HepG2 (cell line): ENCODE data around the gene SENP5. TPM values are rescaled to one million over a fixed set of nuclear protein-coding genes. Genes with fewer than 3 reads are reported as not detected.

Experiments used
- DMAP1 ChIP-seq: IDR thresholded peaks from 2 replicates; pipeline ENCODE4 v1.6.1; 2016
- E2F5 ChIP-seq: sonication (generic); formaldehyde crosslinking; conservative IDR thresholded peaks from 2 replicates; pipeline ENCODE4 v1.4.0; 2020; ENCODE audit warnings: missing genetic modification reagents
- EP300 ChIP-seq, 3 experiments: sonication (generic) in 1 of 3; formaldehyde crosslinking in 1 of 3; IDR thresholded peaks; 2 replicates each; pipeline versions ENCODE4 v1.5.1 to v1.6.1; 2011 to 2020; ENCODE audit warnings: low read depth in 2 of 3, low read length in 2 of 3, borderline replicate concordance in 1 of 3, improper control_type of control experiment in 1 of 3, mild to moderate bottlenecking in 1 of 3, missing genetic modification reagents in 1 of 3, moderate library complexity in 1 of 3
- EZH2 ChIP-seq: conservative IDR thresholded peaks from 2 replicates; pipeline ENCODE4 v1.6.1; 2012; ENCODE audit warnings: mild to moderate bottlenecking, low read depth, low read length, moderate library complexity
- GTF3A ChIP-seq: sonication (generic); formaldehyde crosslinking; conservative IDR thresholded peaks from 2 replicates; pipeline ENCODE4 v1.4.0; 2020; ENCODE audit warnings: mild to moderate bottlenecking, missing genetic modification reagents
- HCFC1 ChIP-seq: fragments of 150-350 bp; IDR thresholded peaks from 2 replicates; pipeline ENCODE4 v1.6.1; 2014; ENCODE audit warnings: low read depth, low read length
- HNF4A ChIP-seq: sonication (generic); formaldehyde crosslinking; IDR thresholded peaks from 2 replicates; pipeline ENCODE4 v1.4.0; 2020; ENCODE audit warnings: missing genetic modification reagents
- IRF2 ChIP-seq: IDR thresholded peaks from 2 replicates; pipeline ENCODE4 v1.6.1; 2018; ENCODE audit warnings: missing genetic modification reagents, missing compliant biosample characterization
- MED8 ChIP-seq: sonication (generic); formaldehyde crosslinking; IDR thresholded peaks from 2 replicates; pipeline ENCODE4 v1.8.1; 2023; ENCODE audit warnings: mild to moderate bottlenecking, missing genetic modification reagents; ENCODE audit not compliant: insufficient replicate concordance
- MEF2D ChIP-seq: sonication (generic); formaldehyde crosslinking; IDR thresholded peaks from 2 replicates; pipeline ENCODE4 v1.5.1; 2020; ENCODE audit warnings: mild to moderate bottlenecking, missing genetic modification reagents
- NFE2 ChIP-seq: sonication (generic); formaldehyde crosslinking; IDR thresholded peaks from 2 replicates; pipeline ENCODE4 v1.4.0; 2020; ENCODE audit warnings: missing genetic modification reagents
- NFYB ChIP-seq: sonication (generic); formaldehyde crosslinking; IDR thresholded peaks from 2 replicates; pipeline ENCODE4 v1.4.0; 2020; ENCODE audit warnings: missing genetic modification reagents
- RXRB ChIP-seq: IDR thresholded peaks from 2 replicates; pipeline ENCODE4 v1.6.1; 2016; ENCODE audit warnings: borderline replicate concordance, missing genetic modification reagents, missing compliant biosample characterization
- SALL2 ChIP-seq: sonication (generic); formaldehyde crosslinking; IDR thresholded peaks from 2 replicates; pipeline ENCODE4 v1.8.1; 2023; ENCODE audit warnings: mild to moderate bottlenecking, missing genetic modification reagents, inconsistent platforms
- SOX13 ChIP-seq, 3 experiments: fragments of 450-650 bp in 1 of 3; sonication (generic) in 1 of 3; formaldehyde crosslinking in 1 of 3; IDR thresholded peaks in 2 of 3; conservative IDR thresholded peaks in 1 of 3; 2 replicates each; pipeline versions ENCODE4 v1.5.0 to v1.6.1; 2016 to 2020; ENCODE audit warnings: antibody characterized with exemption in 1 of 3, mild to moderate bottlenecking in 1 of 3, missing compliant biosample characterization in 1 of 3, missing genetic modification reagents in 1 of 3, moderate library complexity in 1 of 3
- SP5 ChIP-seq: IDR thresholded peaks from 2 replicates; pipeline ENCODE4 v1.6.1; 2016; ENCODE audit warnings: low read depth, borderline replicate concordance
- ZBTB38 ChIP-seq: sonication (generic); formaldehyde crosslinking; IDR thresholded peaks from 2 replicates; pipeline ENCODE4 v1.5.1; 2020; ENCODE audit warnings: mild to moderate bottlenecking, missing genetic modification reagents
- ZFP36L2 ChIP-seq: sonication (generic); formaldehyde crosslinking; IDR thresholded peaks from 2 replicates; pipeline ENCODE4 v1.4.0; 2020; ENCODE audit warnings: missing genetic modification reagents
- ZNF296 ChIP-seq: sonication (generic); formaldehyde crosslinking; conservative IDR thresholded peaks from 2 replicates; pipeline ENCODE4 v1.5.0; 2020; ENCODE audit warnings: mild to moderate bottlenecking, missing genetic modification reagents
- ZNF3 ChIP-seq: IDR thresholded peaks from 2 replicates; pipeline ENCODE4 v1.7.0; 2017; ENCODE audit warnings: inconsistent platforms
- ZNF329 ChIP-seq: sonication (generic); formaldehyde crosslinking; IDR thresholded peaks from 2 replicates; pipeline ENCODE4 v1.9.0; 2021; ENCODE audit warnings: low read depth, mild to moderate bottlenecking, missing genetic modification reagents
- ZNF367 ChIP-seq: sonication (generic); formaldehyde crosslinking; IDR thresholded peaks from 2 replicates; pipeline ENCODE4 v1.4.0; 2020; ENCODE audit warnings: missing genetic modification reagents, borderline replicate concordance
- ZNF431 ChIP-seq: sonication (generic); formaldehyde crosslinking; IDR thresholded peaks from 2 replicates; pipeline ENCODE4 v1.9.0; 2022; ENCODE audit warnings: missing genetic modification reagents, low read depth, mild to moderate bottlenecking, borderline replicate concordance
- ZNF549 ChIP-seq: sonication (generic); formaldehyde crosslinking; IDR thresholded peaks from 2 replicates; pipeline ENCODE4 v1.5.0; 2020; ENCODE audit warnings: missing genetic modification reagents
- ZNF652 ChIP-seq: IDR thresholded peaks from 2 replicates; pipeline ENCODE4 v1.6.1; 2016; ENCODE audit warnings: low read depth, borderline replicate concordance
- polyA plus RNA-seq, 8 experiments: library from polyadenylated mRNA; depleted of rRNA in 3 of 8; stranded (reverse) in 7 of 8; unstranded in 1 of 8; fragments of >200 nt; fragmentation: Illumina TruSeq in 4 of 8; extraction: Trizol in 4 of 8; gene quantifications; 2 replicates each; pipeline versions ENCODE4 v1.2.1 to v1.2.3, GENCODE V29; 2011 to 2016; ENCODE audit warnings: low read depth in 4 of 8, missing spikeins in 1 of 8, mixed read lengths in 1 of 8; ENCODE audit not compliant: insufficient read depth in 1 of 8
- total RNA-seq, 5 experiments: library from RNA; depleted of rRNA; stranded (reverse); fragments of >200 nt; fragmentation: Illumina TruSeq; extraction: Trizol; gene quantifications; 2 replicates each; pipeline ENCODE4 v1.2.3, GENCODE V29; 2016; ENCODE audit warnings: low read depth in 1 of 5
- TF ChIP-seq, protein P1 (sequence below): IDR thresholded peaks from 2 replicates; pipeline ENCODE4 v1.6.1; 2016; ENCODE audit warnings: low read depth
- TF ChIP-seq, protein P2 (sequence below): sonication (generic); formaldehyde crosslinking; IDR thresholded peaks from 2 replicates; pipeline ENCODE4 v1.5.0; 2020; ENCODE audit warnings: mild to moderate bottlenecking, low read depth, missing genetic modification reagents, borderline replicate concordance

The SENP5 gene
- total and polyA plus RNA-seq, 2 of the 13 experiments (the other 11 are each of a cell fraction or from before 2014, with no cell fraction given) = 17.6 to 30.9 TPM

DNA sequence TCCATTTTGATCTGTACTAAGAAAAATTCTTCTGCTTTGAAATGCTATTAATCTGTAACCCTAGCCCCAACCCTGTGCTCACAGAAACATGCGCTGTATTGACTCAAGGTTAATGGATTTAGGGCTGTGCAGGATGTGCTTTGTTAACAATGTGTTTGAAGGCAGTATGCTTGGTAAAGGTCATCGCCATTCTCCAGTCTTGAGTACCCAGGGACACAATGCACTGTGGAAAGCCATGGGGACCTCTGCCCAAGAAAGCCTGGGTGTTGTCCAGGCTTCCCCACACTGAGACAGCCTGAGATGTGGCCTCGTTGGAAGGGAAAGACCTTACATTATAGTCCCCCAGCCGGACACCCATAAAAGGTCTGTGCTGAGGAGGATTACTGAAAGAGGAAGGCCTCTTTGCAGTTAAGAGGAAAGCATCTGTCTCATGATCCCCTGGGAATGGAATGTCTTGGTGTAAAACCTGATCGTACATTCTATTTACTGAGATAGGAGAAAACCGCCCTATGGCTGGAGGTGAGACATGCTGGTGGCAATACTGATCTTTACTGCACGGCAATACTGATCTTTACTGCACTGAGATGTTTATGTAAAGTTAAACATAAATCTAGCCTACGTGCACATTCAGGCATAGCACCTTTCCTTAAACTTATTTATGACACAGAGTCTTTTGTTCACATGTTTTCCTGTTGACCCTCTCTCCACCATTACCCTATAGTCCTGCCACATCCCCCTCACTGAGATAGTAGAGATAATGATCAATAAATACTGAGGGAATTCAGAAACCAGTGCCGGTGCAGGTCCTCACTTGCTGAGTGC lies 94.6 kb downstream of the SENP5 start (continued):
- TF ChIP-seq ZNF3 (CRISPR knock-in tag) (0 out of 2 replicates have a peak, but pooled peaks have one; percentile 19), NFYB (no peak), HCFC1 (no peak), IRF2 (peak; percentile 58), ZFP36L2 (no peak), SP5 (CRISPR knock-in tag) (peak; percentile 71), HNF4A (peak; percentile 39; the same call in 1 of the 2 replicates), ZNF549 (no peak), DMAP1 (peak; percentile 72; the same call in 1 of the 2 replicates), ZNF367 (no peak), MEF2D (CRISPR knock-in tag) (peak; percentile 88), E2F5 (CRISPR knock-in tag) (no peak), MED8 (CRISPR knock-in tag) (peak; percentile 89), SALL2 (CRISPR knock-in tag) (no peak), EP300 (IDR thresholded peaks at IDR 0.05; ENCODE audit: low read depth in 2 of 2, low read length in 2 of 2) (peak in 1 of 2 experiments; percentile 84; a peak in 2 of 4 replicates), EP300 (CRISPR knock-in tag; IDR thresholded peaks at IDR 0.05; ENCODE audit: borderline replicate concordance) (peak; percentile 53; the same call in 1 of the 2 replicates), ZNF431 (CRISPR knock-in tag) (no peak), ZBTB38 (CRISPR knock-in tag) (no peak), RXRB (peak; percentile 92), GTF3A (CRISPR knock-in tag) (no peak), ZNF296 (CRISPR knock-in tag) (no peak), ZNF652 (peak; percentile 35; the same call in 1 of the 2 replicates), NFE2 (no peak), SOX13 (IDR thresholded peaks at IDR 0.05) (peak; percentile 72), SOX13 (CRISPR knock-in tag; conservative IDR thresholded peaks at IDR 0.05 in 1 of 2, IDR thresholded peaks at IDR 0.05 in 1 of 2) (peak in 1 of 2 experiments; percentile 95; a peak in 2 of 4 replicates), ZNF329 (CRISPR knock-in tag) (no peak), EZH2 (no peak)
- TF ChIP-seq, protein P1, sequence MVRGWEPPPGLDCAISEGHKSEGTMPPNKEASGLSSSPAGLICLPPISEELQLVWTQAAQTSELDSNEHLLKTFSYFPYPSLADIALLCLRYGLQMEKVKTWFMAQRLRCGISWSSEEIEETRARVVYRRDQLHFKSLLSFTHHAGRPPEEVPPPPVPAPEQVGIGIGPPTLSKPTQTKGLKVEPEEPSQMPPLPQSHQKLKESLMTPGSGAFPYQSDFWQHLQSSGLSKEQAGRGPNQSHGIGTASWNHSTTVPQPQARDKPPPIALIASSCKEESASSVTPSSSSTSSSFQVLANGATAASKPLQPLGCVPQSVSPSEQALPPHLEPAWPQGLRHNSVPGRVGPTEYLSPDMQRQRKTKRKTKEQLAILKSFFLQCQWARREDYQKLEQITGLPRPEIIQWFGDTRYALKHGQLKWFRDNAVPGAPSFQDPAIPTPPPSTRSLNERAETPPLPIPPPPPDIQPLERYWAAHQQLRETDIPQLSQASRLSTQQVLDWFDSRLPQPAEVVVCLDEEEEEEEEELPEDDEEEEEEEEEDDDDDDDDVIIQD = no peak
- TF ChIP-seq, protein P2, sequence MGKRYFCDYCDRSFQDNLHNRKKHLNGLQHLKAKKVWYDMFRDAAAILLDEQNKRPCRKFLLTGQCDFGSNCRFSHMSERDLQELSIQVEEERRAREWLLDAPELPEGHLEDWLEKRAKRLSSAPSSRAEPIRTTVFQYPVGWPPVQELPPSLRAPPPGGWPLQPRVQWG = no peak
